GF-D8 (cell line): ENCODE results near the gene RAP1A.

Experiments
- DNase-seq: peaks from one replicate; lab custom pipeline; 2025; lab: John Stamatoyannopoulos, UW

Gene RAP1A

GRCh38 chr1:111619635-111620440 is at the start of gene RAP1A:
TSS of gene RAP1A (plus strand) at chr1:111619789. CDS start at chr1:111691361, 71,572 bp downstream.
- DNase-seq = peak; percentile 74

- no peak for DNase-seq
Observed at GRCh38 chr1:111569913-111570312, 49.7 kb upstream of the RAP1A start.

GRCh38 chr1:111570781-111571181 is 48.8 kb upstream of the RAP1A start:
- no peak for DNase-seq

- no peak for DNase-seq
Observed at GRCh38 chr1:111571239-111571638, 48.4 kb upstream of the RAP1A start.

GRCh38 chr1:111571987-111572386 is 47.6 kb upstream of the RAP1A start:
- no peak for DNase-seq

- no peak for DNase-seq
Observed at GRCh38 chr1:111576547-111576946, 43.0 kb upstream of the RAP1A start.

- DNase-seq = no peak
Observed at GRCh38 chr1:111577814-111578213, 41.8 kb upstream of the RAP1A start.

- DNase-seq = no peak
Observed at GRCh38 chr1:111581166-111581565, 38.4 kb upstream of the RAP1A start.

GRCh38 chr1:111582016-111582415 is 37.6 kb upstream of the RAP1A start:
- no peak for DNase-seq

GRCh38 chr1:111582644-111583618 is 36.7 kb upstream of the RAP1A start:
- no peak for DNase-seq

- no peak for DNase-seq
Observed at GRCh38 chr1:111585447-111586086, 34.0 kb upstream of the RAP1A start.

- DNase-seq = no peak
Observed at GRCh38 chr1:111586112-111586511, 33.5 kb upstream of the RAP1A start.

- no peak for DNase-seq
Observed at GRCh38 chr1:111587509-111588174, 31.9 kb upstream of the RAP1A start.

GRCh38 chr1:111591937-111592336 is 27.7 kb upstream of the RAP1A start:
- no peak for DNase-seq

GRCh38 chr1:111592389-111593361 is 26.9 kb upstream of the RAP1A start:
- DNase-seq = no peak

- DNase-seq = no peak
Observed at GRCh38 chr1:111593403-111594305, 25.9 kb upstream of the RAP1A start.

- no peak for DNase-seq
Observed at GRCh38 chr1:111594306-111594693, 25.3 kb upstream of the RAP1A start.

GRCh38 chr1:111595807-111596206 is 23.8 kb upstream of the RAP1A start:
- no peak for DNase-seq

- no peak for DNase-seq
Observed at GRCh38 chr1:111596499-111596898, 23.1 kb upstream of the RAP1A start.

- no peak for DNase-seq
Observed at GRCh38 chr1:111597426-111597825, 22.2 kb upstream of the RAP1A start.
